Globus pallidus (tissue), 1 donor: ENCODE results near the gene LMX1B.
"Not testable (repeated sequence)": the region's sequence is repeated elsewhere in the genome, so short reads cannot be mapped to it uniquely, and the experiment has no call there.

Experiments used
- DNase-seq: peaks from one replicate; pipeline ENCODE4 v3.0.0-alpha.2; 2015; ENCODE audit warnings: low spot score

Gene LMX1B

DNA sequence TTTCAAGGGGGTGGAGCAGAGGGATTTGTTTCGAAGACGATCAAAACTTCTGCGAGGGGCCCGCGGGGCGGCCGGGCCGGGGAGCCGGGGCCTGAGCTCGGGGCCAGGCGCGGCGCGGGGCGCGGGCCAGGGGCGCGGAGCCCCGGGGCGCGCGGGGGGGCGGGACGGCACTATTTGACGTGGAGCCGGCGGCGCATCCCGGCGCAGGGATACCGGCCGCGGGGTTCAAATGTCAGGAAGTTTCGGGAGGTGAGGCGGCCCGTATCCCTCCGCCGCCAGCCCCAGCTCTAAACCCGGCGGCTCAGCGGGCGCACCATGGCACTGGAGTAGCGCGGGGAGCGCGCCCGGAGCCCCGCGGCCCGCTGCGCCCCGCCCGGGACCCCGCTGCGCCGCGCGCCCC lies at the start of gene LMX1B:
Gene LMX1B (plus strand): TSS at position 278 of the 400 bp plus-strand sequence. CDS start 522 bp downstream, outside the sequence.
- no peak for DNase-seq

DNA sequence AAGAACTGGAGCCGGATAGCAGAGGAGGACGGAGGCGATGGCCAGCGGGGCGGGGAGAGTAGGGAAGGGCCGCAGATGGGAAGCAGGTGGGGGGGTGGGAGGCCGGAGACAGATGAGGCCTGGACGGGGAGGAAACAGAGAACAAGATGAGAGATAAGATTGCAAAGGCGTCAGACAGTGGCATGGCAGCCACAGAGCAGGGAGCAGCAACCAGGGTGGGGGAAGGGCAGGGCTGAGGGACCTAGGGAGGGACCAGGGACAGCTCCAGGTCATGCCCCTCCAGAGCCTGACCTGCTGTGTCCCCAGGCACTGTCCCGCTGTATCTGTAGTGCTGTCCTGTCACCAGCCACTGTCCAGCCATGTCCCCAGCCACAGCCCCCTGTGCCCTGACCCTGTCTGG lies 49.6 kb upstream of the LMX1B start:
- no peak for DNase-seq

DNA sequence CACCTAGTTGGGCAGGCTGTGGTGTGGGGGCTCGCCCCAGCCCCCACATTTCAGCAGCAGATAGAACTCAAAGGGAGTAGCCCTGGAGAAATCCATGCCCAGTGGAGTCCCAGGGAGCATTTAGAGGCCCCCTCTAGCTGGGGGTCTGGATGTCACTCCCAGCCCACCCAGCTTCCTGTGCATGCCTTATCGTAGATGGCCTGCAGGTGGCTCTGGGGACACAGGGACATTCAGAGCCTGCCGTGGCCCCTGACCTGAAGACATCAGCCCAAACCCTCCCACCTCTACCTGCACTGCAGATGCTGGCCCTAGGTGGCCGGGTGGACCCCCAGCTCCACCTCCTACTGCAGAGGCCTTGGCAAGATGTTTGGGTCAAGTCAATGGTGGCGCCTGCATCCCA lies 49.0 kb upstream of the LMX1B start:
- no peak for DNase-seq

DNA sequence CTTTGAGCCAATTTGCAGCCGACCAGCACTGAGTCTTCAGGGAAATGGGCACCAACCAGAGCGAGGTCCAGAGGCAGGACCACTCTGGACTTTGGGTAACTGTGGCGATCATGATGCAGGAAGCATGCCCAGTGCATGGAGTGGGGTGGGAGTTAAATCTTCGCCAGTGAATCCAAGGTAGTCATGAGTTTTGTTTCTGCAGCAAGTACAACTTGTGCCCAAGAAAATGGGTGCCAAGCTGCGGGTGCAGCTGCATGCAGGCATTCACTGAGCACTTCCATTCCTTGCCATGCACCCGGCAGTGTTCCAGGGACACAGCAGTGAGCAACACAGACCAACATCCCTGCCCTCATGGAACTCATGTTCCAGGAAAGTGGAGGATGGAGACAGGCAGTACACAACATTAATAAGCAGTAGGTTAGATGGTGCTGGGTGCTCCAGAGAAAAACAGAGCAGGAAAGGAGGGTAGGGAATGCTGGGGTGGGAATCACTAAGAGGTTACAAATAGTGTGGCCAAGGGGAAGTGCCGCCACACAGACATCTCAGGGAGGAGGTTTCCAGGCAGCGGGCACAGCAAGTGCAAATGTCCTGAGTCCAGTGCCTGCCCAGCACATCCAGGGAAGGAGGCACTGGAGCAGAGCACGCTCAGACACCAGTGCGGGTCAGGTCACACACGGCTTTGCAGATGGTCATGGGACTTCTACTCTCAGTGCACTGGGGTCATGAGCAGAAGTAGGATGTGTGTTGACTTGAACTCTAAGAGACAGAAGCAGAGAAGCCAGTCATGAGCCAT lies 48.2 kb upstream of the LMX1B start:
- no peak for DNase-seq

DNA sequence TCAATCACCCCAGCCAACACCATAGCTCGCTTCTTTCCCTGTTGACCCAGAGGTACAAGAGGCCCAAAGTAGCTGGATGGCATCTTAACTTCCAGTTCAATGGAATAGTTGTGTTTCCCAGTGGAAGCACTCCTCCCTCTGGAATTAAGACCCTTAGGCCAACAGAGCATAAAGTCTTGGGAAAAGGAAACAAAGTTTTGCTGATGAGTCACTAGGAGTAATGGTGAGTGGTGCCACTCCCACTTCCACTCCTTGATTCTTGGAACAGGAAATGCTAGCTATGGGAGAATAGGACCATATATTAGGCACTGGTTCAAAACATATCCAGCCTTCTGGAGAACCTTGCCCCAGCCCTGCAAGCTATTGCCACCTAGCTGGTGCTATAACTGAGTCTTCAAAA lies 44.7 kb upstream of the LMX1B start:
- no peak for DNase-seq

DNA sequence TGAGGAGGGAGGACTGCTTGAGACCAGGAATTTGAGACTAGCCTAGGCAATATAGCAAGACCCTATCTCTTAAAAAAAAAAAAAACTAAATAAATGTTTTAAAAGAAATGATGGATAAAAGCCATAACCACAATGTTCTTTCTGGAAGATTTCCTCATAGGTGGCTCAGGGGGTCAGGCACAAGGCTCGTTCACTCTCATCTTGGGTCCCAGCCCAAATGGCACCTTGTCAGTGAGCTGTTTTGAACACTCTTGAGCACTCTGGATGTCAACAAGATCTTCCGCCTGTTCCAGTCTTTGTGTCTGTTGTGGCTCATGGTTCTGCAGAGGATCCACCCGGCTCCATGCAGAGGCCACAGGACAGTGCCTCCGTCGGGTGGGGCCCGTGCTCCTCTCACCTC lies 35.7 kb upstream of the LMX1B start:
- no peak for DNase-seq

DNA sequence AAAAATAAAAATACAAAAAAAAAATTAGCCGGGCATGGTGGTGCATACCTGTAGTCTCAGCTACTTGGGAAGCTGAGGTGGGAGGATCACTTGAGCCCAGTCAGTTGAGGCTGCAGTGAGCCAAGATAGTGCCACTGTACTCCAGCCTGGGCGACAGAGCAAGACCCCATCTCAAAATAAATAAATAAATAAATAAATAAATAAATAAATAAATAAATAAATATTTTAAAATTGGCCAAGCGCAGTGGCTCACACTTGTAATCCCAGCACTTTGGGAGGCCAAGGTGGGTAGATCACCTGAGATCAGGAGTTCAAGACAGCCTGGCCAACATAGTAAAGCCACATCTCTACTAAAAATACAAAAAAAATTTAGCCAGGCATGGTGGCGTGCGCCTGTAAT lies 33.4 kb upstream of the LMX1B start:
- not testable (repeated sequence) for DNase-seq

DNA sequence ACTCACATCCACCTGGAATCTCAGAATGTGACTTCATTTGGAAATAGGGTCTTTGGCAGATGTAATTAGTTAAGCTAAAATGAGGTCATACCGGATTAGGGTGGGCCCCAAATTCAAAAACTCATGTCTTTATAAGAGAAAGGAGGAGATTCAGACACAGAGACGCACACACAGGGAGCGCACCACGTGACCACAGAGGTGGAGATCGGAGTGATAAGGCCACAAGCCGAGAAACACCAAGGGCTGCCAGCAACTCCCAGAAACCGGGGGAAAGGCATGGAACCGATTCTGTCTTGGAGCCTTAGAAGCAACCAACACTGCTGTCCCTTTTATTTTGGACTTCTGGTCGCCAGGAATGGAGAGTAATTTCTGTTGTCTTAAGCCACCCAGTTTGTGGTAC lies 31.8 kb upstream of the LMX1B start:
- DNase-seq: no peak

DNA sequence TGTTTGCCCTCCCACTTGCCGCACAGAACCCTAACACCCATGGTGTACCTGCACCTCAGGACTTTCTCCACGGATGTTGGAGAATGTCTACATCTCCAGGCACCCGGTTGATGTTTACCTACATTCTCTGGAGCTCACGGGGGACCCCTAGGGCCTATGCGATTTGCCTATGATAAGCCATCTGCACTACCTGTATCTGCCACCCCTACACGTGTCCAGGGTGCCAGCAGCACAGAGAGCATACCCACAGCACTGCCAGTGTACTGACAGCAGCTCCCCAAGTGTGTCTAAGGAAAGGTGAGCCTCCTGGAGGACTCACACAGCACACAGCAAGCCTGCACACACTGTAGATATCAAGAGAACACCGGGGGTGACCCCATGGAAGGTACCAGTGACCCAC lies 31.3 kb upstream of the LMX1B start:
- DNase-seq: no peak

DNA sequence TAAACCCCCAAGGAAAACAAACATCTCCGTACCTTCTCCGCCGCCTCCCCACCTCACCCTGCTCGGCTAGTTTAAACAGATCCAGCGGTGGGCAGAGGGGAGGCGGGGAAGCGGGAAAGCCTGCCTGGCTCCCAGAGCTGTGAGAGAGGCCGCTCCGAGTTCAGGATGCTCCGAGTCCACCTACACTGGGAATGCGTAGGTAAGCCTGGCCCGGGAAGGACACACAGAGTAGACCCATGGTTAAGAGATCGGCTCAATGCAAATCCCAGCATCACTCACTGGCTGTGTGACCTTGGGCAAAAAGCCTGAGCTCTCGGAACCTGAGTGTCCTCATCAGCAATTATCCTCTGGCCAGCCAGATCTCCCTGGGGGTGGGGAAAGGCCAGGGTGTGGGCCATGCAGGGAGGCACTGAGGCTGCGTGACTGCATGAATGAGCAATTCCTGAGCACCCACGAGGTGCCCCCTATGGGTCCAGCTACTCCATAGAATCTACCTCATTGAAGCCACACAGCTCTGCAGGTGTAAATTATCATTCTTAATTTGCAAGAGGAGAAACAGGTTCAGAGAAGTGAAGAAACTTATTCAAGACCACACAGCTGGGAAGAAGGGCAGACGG lies 30.5 kb upstream of the LMX1B start:
- DNase-seq: no peak

DNA sequence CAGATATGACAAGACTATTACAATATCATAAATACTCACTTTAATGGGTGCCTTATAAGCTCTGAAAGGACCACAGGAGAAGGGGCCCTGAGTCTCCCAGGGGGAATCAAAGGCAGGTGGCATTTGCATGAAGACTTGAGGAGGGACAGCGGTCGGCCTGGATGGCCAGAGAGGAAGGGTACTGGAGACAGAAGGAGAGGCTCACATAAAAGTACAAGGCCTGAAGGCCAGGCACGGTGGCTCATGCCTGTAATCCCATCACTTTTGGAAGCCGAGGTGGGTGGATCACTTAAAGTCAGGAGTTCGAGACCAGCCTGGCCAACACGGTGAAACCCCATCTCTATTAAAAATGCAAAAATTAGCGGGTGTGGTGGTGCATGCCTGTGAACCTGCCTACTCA lies 29.1 kb upstream of the LMX1B start:
- DNase-seq: no peak

DNA sequence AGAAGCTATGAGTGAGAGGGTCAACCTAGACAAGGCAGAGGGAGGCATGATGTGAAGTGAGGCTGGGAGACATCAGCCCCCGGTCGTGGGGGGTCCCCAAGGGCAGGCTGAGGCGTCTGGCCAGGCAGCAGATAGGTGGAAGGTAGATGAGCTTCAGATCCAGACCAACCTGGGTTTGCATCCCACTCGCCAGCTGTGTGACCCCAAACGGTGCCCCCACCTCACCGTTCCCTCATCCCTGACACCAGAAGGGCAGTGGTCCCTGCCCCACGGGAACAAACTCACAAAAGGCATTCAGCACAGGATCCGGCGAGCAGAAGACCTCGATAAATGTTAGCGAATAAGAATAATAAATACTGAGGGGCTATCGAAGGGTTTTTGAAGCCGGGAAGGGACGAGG lies 27.5 kb upstream of the LMX1B start:
- DNase-seq: no peak

DNA sequence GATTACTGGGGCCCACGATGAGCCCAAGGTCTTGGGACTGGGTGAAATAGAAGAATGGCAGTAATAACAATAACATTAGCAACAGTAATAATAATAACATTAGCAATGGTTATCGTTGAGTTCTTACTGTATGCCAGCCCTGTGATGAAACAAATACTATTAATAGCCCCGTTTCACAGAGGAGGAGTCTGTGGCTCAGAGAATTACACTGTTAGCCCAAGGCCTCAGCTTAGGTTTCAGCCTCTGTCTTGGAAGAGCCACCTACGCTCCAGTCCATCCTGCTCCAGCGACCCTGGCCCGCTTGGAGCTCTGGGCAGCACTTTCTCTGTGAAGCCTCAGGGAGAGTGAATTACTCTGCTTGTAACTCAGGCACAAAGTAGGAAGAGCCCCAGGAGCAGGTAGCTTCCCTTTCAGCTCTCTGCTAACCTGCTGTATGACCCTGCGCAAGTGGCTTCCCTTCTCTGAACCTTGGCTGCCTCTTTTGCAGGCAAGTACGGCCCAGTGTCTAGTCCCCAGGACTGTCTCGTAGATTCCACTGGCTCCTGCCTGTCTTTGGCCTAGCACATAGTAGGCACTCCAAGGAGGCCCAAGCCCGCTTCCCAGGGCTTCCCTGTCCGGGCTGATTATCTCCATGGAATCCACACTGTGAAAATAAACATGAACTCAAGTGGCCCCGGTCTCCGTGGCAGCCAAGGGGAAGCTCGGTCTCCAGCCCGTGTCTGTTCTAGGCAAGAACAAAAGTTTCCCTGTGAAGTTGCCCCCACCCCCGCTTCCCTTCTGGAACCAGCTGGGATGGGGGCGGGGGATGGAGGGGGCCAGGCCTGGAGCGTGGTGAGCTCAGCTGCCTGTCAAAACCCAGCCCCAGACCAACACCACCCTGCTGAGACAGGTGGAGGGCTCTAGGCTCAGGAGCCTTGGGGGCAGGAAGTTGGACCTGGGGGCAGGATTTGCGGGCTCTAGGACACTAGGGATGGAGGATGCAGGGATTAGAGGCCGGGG lies 26.2 kb upstream of the LMX1B start:
- DNase-seq: peak; percentile 89

DNA sequence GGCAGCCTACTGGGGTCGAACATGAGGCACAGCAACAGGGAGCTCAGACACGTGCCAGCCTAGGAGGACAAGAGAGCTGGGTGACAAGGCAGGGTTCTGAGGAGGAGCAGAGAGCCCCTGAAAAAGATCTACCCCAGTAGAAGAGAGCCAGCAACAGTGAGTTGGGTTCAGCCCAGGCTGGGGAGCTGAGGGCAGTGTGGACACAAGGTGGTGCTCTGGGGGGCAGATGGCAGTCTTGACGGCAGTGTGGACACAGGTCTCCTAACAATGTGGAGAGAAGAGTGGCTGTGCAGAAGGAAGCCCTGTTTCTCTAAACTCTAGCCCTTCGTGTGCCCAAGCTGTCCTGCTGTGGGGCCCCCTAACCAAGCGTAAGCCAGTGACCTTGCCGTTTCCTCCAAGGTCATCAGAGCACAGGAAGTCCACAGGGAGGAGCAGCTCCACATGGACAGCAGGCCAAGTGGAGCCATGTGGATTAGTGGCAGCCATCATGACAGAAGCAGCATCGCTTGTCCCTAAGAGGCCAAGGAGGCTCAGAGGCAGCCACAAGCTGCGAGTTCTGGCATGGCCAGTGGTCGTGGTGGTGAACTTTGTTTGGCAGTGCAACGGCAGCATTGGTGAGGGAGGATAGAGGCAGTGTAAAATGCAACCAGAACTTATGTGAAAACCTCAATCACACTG lies 25.1 kb upstream of the LMX1B start:
- peak; percentile 18 for DNase-seq

DNA sequence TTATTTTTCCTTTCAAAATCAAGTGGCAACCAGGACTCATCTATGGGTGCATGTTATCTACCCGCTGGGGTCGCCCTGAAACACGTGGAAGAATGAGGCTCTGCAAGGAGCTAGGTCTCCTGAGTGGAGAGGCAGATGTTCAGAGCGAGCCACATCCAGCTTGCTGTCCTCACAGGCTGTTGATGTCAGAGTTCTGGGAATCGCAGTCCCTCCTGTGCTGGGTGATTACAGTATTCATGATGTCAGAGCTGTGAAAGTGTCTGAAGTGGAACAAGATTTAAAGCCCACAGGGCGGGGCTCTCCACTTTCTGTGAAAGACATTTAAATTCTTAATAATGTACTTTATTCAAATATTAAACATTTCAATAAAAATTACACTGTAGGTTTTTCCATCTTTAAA lies 24.4 kb upstream of the LMX1B start:
- no peak for DNase-seq

DNA sequence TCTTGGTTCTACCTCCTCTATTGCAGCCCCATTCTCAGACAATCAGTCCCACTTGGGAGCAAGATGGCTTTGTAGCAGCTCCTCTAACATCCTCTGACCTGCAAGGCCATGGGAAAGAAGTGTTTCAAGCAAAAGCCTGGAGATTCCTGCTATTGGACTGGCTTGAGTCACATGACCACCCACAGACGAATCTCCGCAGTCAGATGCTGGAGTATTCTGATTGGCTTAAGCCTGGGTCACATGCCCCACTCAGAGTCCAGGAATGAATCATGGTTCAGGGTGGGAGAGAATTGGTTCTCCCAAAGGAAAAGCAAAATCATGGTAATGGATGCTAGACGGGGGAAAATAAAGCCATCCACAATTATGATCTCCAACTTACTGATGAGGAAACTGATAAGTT lies 22.6 kb upstream of the LMX1B start:
- DNase-seq: no peak

DNA sequence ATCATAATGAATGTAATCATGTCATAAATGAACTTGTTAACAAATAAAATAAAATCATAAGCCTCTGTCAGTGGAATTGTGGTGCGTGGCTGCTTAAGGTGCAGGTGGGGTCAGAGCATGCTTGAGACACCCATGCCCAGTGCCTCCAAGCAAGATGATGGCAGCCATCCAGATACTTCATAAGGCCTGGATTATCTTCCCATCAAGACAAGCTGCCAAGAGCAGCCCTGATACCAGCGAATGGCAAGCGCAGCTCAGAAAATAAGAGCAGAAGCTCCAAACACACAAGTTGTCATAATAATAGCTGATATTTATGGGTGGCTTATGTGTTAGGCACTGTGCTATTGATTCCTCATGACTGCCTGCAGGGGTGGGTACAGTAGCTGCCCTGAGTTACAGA lies 21.8 kb upstream of the LMX1B start:
- DNase-seq: no peak

DNA sequence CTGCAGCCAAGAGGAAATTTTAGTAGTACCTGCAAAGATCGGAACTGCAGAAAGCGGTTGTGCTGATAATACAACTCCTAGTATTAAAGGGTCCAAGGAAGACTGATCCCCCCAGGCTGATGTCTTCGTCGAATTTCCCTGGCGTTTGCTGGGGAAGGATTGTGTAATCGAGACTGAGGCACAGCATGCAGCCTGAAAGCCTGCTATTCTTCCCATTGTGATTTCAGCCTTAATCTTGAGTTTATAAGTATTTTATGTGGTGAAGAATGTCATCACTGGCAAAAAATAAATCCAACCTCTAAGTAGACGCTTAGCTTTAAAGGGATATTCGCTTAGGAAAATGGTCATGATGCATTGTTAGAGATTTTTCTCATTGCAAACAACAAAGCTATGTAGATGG lies 21.3 kb upstream of the LMX1B start:
- DNase-seq: no peak

DNA sequence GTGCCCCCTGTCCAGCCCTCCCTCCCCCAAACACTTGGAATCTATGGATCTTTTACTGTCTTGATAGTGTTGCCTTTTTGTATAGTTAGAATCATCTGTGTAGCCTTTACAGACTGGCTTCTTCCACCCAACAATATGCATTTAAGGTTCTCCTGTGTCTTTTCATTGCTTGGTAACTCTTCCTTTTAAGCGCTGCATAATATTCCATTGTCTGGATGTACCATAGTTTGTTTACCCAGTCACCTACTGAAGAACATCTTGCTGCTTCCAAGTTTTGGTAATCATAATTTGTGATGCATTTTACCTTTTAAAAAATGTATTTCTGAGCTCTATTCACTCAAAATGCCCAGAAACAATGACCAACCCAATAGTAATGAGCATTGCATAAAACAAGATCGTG lies 17.7 kb upstream of the LMX1B start:
- no peak for DNase-seq

DNA sequence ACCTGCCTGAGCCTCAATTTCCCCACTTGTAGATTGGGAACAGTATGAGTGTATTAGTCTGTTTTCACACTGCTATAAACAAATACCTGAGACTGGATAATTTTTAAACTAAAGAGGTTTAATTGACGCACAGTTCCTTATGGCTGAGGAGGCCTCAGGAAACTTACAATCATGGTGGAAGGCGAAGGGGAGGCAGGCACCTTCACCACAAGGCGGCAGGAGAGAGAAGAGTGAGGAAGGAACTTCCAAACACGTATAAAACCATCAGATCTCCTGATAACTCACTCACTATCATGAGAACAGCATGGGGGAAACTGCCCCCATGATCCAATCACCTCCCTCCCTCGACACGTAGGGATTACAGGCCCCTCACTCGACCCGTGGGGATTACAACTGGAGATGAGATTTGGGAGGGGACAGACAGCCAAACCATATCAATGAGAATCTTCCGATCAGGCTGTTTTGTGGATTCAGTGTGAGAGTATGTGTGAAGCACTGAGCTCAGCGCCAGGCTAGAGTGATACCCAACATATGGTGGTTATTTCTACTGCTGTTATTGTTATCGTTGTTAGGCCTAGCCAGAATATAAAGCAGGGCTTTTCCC lies 14.6 kb upstream of the LMX1B start:
- no peak for DNase-seq
